GM19025 (cell line): ENCODE data around the gene ERV3-1.
"Not testable (repeated sequence)": the region's sequence is repeated elsewhere in the genome, so short reads cannot be mapped to it uniquely, and the experiment has no call there.

Experiments
- ATAC-seq: cut with Tn5 transposase; IDR thresholded peaks from one replicate; pipeline ENCODE4 v1.9.1; 2021; ENCODE audit warnings: mild to moderate bottlenecking, low read depth, moderate library complexity; ENCODE audit not compliant: unreplicated experiment

The ERV3-1 gene

DNA sequence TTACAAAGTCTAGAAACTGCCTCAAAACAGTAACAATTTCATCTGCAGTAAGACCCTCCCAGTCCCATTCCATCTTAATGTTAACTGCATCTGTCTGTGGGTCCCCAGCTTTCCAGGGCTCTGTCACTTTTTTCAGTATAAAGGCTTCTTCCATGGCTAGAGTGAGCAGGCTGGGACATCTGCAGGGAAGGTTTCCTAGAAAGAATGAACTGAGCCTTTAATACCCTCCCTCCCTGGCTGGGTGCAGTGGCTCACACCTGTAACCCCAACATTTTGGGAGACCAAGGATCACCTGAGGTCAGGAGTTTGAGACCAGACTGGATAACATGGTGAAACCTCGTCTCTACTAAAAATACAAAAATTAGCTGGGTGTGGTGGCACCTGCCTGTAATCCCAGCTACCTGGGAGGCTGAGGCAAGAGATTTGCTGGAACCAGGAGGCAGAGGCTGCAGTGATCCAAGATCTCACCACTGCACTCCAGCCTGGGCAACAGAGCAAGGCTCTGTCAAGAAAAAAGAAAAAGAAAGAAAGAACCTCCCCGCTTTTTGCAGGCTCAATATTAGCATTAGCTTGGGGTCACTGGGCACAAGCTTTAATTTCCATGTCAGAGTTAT lies 3.4 kb downstream of the ERV3-1 start:
- no peak for ATAC-seq

DNA sequence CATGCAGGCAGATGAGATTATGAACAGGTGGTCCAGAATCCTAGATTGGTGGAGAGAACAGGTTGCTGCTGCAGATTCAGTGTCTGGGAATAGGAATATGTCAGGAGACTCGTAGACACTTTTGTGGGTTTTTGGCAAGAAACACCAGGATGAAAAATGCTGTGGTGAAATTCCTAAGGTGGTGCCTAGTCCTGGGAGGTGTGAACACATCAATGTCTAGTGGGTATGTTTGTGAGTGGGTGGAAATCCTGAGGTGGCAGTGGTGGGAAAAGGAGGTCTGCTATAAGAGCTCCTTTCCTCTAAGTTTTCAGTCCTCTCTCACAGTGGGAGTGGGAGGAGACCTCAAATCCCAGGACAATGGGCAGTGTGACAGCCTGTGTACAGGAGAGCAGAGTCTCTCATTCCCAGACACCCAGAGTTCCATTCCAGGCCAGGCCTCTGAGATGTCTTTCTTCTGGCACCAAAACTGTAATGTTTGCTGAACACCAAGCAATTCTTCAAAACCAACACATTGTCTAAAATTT lies 5.1 kb downstream of the ERV3-1 start:
- ATAC-seq, result no peak

DNA sequence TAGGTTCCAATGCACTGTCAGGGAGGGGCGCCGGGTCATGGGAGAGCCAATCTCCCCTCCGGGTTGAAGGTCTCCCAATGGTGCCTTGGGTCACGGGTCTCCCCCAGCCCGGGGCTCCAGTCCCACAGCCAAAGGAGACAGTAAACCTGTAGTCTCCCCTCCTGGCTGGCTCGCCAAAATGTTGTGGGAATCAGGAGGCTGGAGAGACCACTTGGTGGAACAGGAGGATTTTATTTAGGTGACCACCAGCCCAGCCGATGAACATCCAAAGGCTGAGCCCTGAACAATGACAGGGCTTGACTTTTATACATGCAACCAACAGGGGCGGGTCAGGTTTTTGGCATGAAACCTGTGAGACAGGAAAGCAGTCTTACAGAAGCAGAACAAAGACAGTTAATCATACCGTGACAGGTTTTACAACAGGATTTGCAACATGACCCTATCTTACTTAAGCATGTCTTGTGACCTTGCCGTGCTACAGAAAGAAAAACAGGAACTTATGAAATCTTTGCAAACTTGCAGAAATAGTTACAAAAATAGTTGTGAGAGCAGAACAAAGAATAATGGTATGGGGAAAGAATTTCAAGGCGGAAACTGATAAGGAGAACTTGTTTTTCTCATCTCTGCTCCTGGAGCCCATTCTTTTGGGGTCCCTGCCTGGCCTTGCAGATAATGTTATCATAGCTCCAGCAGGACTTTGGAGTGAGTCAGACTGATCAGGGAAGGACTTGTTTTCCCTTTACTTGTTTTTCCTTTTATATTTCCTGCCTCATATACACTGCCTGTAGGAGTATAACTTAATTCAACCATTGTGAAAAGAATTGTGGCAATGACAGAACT lies 7.1 kb downstream of the ERV3-1 start:
- no peak for ATAC-seq

- ATAC-seq, result no peak
Observed at GRCh38 chr7:64998865-64999164, 7.7 kb downstream of the ERV3-1 start.

DNA sequence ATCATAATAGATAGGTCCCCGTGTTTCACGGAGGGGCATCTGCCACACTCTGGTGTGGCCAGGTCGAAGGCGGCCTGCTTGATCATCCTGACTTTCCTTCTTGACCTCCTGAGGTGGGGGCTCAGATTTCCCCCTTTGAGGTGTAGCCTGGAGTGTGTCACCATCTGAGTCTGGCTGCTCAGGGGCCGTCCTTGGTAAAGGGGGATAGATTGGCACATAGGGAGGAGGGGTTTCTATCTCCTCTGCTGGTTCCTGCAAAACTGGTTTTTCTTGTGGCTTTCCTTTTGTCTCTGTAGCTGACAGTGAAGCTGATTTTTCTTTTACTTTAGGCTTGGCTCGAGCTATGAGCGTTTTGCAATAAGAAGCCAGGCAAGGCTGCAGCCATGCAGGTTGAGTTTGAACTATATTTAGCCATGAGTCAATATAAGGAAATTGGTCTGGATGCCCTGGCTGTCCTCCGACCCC lies 8.5 kb downstream of the ERV3-1 start:
- no peak for ATAC-seq

DNA sequence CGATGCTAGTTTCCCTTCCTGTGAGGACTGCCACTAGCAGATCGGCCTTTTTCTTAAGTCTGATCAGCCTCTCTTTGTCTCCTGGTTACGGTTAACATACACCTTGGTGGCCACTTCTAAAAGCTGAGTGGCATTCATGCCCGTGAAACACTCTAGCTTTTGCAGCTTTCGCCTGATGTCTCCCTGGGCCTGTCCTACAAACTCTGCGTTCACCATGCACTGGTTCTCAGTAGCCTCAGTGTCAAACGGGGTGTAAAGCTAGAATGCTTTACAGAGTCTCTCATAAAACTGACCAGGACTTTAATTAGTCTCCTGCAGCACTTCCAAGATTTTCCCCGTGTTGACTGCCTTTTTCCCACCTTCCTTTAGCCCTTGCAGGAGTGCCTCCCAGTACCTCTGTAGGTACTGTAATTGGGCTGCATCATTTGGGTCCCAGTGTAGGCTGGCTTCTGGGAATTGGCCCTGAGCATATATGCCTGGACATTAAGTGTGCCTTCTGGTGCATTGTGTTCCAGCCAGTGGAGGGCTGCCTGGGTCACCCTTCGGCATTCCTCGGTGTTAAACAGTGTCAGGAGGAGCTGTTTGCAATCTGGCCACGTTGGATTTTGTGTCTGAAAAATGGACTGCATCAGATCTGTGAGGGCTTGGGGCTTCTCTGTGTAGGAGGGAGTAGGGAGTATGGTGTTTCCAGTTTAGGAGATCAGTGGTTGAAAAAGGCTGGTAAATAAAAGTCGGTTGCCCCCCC lies 9.2 kb downstream of the ERV3-1 start:
- ATAC-seq, result no peak

GRCh38 chr7:64996305-64996704 lies 10.2 kb downstream of the ERV3-1 start:
- no peak for ATAC-seq

DNA sequence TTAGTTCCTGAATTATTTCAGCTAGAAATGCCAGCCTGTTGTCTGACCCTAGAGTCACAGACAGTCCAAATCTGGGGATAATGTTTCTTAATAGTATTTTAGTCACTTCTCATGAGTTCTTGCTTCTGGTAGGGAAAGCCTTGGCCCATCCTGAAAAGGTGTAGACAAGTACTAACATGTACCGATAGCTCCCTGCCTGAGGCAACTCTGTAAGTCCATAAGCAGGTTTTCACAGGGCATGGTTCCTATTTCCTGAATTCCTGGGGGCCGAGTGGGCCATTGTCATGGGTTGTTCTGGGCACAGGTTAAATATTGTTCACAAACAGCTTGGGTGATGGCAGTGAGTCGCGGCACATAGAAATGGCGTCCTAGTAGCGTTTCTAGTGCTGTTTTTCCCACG lies 12.6 kb downstream of the ERV3-1 start:
- ATAC-seq, result no peak

DNA sequence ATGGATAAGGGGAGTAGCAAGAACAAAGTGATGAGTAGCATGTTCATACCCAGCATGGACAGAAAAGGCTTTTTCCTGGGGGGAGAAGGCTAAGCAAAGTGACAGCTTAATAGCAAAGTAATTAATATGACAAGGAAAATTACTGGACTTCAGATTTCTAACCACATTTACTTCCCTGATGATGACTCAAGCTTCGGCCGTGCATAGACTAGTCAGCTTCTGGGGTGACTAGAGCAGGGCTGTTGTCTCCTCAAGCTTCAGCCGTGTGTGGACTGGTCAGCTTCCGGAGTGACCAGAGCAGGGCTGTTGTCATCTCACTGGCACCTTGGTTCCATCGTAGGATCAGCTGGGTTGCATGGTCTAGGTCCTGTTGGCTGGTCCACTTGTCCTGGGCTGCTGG lies 13.5 kb downstream of the ERV3-1 start:
- ATAC-seq, result no peak

GRCh38 chr7:64990936-64991335 lies 15.6 kb downstream of the ERV3-1 start, which contains the start of gene ZNF117:
TSS of gene ZNF117 (minus strand) at chr7:64991036.
- no peak for ATAC-seq

- no peak for ATAC-seq
Observed at GRCh38 chr7:64990216-64990615, 16.3 kb downstream of the ERV3-1 start.

- no peak for ATAC-seq
Observed at GRCh38 chr7:64978497-64979203, 27.8 kb downstream of the ERV3-1 start.

- ATAC-seq, result no peak
Observed at GRCh38 chr7:64965594-64965993, 40.9 kb downstream of the ERV3-1 start.

DNA sequence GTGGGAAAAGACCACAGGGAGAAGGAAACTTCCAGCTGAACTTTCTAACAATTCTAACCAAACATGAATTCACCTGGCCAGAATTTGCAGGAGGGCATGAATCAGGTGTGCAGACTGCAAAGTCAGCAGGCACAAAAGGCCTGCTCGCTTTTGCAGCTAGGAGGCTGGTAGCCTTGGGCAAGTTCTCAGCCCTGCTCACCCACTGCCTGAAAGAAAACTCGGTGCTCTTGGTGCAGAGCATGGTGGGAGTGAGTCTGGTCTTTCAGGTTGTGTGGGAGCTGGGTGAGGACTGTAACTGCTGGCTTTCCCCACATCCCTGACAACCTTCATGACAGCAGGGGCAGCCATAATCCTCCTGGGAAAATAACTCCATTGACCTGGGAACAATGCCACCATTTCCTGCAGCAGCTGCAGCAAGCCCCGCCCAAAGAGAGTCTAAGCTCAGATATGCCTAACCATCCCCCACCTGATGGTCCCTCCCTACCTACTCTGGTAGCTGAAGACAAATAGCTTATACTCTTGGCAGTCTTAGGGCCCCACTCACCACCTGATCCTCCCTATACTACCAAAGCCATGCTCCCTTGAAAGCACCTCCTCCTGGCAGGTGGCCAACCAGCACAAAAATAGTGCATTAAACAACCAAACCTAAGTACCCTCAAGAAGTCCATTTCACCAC lies 47.3 kb downstream of the ERV3-1 start:
- no peak for ATAC-seq

DNA sequence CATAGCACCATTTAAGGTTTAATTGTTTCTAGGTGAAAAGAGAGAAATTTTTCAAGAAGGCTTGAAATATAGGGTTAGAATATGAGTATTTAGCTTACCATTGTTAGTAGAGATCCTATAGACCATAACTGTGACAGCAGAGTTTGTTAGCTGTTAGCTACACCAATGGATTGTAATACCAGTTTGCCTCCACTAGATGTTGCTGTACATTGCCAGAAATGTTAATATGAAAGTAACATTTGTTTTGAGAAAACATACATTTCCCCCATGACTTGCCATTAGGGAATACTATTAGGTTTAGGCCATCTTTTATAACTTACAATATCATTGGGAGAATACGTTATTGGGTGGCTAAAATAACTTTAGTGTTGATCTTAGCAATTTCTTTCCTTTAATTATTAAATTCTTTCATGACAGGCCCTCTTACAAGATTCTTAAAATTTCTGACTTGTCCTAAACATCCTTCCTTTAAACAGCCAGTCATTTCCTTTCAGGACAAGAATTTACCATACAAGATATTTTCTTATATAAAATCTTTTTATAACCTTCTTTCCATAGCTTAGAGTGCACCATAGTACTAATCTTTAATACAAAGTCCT lies 55.1 kb downstream of the ERV3-1 start:
- no peak for ATAC-seq

DNA sequence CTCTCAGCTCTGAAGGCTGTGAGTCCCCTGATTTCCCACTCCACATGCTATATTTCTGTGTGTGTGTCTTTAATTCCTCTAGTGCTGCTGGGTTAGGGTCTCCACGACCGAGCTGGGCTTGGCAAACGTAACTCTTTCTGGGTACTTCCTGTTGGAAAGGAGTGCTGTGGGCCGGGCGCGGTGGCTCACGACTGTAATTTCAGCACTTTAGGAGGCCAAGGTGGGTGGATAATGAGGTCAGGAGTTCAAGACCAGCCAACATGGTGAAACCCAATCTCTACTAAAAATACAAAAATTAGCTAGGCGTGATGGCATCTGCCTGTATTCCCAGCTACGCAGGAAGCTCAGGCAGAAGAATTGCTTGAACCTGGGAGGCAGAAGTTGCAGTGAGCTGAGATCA lies 55.8 kb downstream of the ERV3-1 start:
- ATAC-seq, result not testable (repeated sequence)

DNA sequence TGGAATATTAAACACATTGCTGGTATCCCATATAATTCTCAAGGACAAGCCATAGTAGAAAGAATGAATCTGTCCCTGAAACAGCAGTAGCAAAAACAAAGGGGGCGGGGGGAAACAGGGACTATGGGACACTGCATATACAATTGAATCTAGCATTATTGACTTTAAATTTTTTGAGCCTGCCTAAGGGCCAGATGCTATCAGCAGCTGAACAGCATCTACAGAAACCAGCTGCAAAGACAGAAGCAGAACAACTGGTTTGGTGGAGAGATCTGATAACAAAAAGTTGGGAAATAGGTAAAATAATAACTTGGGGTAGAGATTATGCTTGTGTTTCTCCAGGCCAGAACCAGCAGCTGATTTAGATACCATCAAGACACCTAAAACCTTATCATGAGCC lies 57.7 kb downstream of the ERV3-1 start:
- not testable (repeated sequence) for ATAC-seq

DNA sequence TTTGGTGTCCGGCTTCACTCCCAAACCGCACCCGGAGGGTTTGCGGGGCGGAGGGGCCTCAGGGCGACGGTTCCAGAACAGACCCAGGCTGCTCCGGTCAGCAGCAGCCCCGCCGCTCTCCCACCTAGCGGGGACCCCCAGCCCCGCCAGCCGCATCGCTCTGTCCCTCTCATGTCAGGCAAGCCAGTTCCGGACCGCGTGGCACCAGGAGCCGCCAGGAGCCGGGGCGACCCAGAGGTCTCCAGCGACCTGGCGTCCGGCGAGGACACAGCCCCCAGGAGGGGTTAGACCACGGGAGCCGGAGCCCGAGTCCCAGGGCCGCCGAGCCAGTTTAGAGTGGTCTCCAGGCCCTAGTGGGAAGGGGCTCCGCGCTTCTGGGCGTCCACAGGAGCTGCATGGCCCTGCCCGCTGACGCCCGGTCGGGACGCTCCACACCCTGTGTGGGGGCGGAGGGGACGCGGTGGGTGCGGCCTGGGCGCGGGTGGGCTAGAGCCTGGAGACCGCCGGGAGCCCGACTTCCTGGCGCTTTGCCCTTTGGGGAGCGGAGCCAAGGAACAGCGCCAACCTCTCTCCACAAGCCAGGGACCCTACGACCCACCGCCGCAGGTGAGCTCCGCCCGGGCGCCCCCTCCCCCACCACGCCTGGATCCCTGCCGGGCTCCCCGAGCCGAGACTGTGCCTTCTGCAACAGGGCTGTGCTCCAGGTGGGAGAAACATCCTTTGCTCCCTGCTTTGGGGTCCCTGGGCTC lies 59.1 kb downstream of the ERV3-1 start:
- ATAC-seq, result no peak

DNA sequence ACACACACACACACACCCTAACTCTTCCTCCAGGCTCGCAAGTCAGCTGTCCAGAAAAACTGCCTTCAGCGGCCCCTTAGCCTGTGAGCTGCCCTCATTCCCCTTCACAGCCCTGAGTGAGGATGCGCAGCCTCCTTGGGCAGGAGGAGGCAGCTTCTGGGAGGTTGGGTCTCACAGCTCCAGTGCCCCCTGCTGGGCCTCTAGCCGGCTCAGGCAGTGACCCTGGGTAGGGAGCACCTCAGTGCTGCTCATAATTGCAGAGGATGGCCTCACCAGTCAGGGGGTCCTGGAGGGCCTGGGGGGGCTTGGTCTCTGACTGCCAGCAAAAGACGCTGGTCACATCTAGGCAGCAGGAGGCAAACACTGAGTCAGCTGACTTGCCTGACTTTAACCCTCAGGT lies 59.7 kb downstream of the ERV3-1 start:
- no peak for ATAC-seq
